ENCODE measurements around the gene SNRNP40. TPM values are rescaled to one million over a fixed set of nuclear protein-coding genes. Genes with fewer than 3 reads are reported as not detected.

SNRNP40 gene
- total RNA-seq, 3 donors from 2014 or later (not counting 1 experiment from before 2014, with no cell fraction given): 57.9 to 71.2 (median 60.3) TPM

DNA sequence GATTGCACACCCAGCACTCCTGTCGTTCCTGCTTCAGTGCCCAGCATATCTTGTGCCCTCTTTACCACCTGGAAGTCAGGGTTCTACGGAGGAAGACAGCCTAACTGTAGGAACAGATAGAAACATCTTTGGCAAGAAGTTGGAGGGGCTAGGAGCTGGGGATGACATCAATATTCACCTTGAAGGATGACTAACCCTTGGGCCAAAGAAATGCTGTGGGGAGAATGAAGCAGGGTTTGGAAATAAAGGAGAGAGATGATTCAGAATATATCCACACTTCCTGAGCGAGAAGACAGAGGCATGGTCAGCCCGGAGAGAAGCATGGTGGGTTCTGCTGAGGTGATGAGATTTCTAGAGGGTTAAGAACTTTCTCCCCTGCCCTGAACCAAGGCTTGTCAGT is 52.3 kb downstream of the SNRNP40 start:
- Mint-ChIP-seq H3K27me3 (ENCODE audit: low read depth in 2 of 2) (peaks cover 12 to 19% of the 10 kb centered on the region in 2 donors), H3K27ac (no peak overlapping the region)
- ATAC-seq: no peak

DNA sequence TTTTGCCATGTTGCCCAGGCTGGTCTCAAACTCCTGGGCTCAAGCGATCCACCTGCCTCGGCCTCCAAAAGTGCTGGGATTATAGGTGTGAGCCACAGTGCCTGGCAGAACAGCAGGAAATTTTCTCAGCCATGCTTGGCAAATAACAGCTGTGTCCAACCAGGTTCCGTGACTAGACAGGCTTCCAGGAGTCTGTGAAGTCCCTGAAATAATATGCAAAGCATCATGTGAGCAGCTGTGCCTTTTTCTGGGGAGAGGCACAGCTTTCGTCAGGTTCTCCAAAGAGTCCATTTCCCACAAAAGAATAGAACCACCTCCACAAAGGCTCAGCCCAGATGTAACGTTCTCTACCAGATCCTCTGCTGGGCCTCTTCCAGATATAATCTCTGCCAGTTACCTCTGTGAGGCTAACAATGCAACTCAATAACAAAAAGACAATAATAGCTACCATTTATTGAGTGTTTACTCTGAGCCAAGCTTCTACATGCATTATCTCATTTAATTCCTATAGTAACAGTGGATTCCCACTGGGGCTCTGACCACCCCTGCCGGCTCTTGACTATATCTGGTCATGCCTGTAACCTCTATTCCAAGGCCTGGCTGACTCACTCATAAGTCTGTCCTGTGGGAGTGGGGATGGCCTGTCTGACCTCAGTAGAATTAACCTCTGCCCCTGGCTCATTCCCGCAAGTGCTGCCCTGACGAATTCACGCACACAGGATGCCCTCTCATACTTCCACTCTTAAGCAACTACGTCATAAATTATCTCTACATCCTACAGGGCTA is 52.9 kb downstream of the SNRNP40 start:
- TF ChIP-seq CTCF (IDR thresholded peaks at IDR 0.05): no peak
- DNase-seq (no peak), ATAC-seq (no peak)
- H3K27ac Mint-ChIP-seq: no peak overlapping the region
- WGBS (ENCODE audit: insufficient coverage): 83% methylated on average over 10 of the region's 10 CpGs
- Histone ChIP-seq H3K27ac (ENCODE audit: low read length) (no peak overlapping the region), H3K9me3 (ENCODE audit: control insufficient read depth, insufficient read depth, low read length) (no peaks in the 10 kb centered on the region), H3K4me3 (ENCODE audit: low read length) (no peak overlapping the region), H3K4me1 (ENCODE audit: control insufficient read depth, insufficient read depth, low read length) (peaks cover 4% of the 10 kb centered on the region), H3K27me3 (ENCODE audit: control insufficient read depth, insufficient read depth, low read length) (peaks cover 12% of the 10 kb centered on the region), H3K36me3 (ENCODE audit: control insufficient read depth, insufficient read depth, low read length) (no peaks in the 10 kb centered on the region)
- no peak overlapping the region for H3K4me3 Mint-ChIP-seq
- peaks cover 17 to 24% of the 10 kb centered on the region in 2 donors for H3K27me3 Mint-ChIP-seq (ENCODE audit: low read depth in 2 of 2)
- no peaks in the 10 kb centered on the region for H3K9me3 Mint-ChIP-seq
- no peaks in the 10 kb centered on the region for H3K36me3 Mint-ChIP-seq
- H3K4me1 Mint-ChIP-seq: peaks cover 5% of the 10 kb centered on the region in 2 donors
- intact Hi-C loops (cut with micrococcal nuclease): no loop called here

More for the DNA sequence above, 52.3 kb downstream of the SNRNP40 start:
- Histone ChIP-seq H3K36me3 (ENCODE audit: control insufficient read depth, insufficient read depth, low read length) (no peaks in the 10 kb centered on the region), H3K27ac (ENCODE audit: low read length) (no peak overlapping the region), H3K27me3 (ENCODE audit: control insufficient read depth, insufficient read depth, low read length) (peaks cover 8% of the 10 kb centered on the region), H3K4me3 (ENCODE audit: low read length) (no peak overlapping the region), H3K4me1 (ENCODE audit: control insufficient read depth, insufficient read depth, low read length) (no peaks in the 10 kb centered on the region), H3K9me3 (ENCODE audit: control insufficient read depth, insufficient read depth, low read length) (no peaks in the 10 kb centered on the region)
- H3K4me1 Mint-ChIP-seq: no peaks in the 10 kb centered on the region
- 79% methylated on average over 4 of the region's 4 CpGs for WGBS (ENCODE audit: insufficient coverage)
- no peaks in the 10 kb centered on the region for H3K36me3 Mint-ChIP-seq
- intact Hi-C loops (cut with micrococcal nuclease): no loop called here
- H3K4me3 Mint-ChIP-seq: no peak overlapping the region
- no peak for TF ChIP-seq CTCF (IDR thresholded peaks at IDR 0.05)
- DNase-seq: no peak
- H3K9me3 Mint-ChIP-seq: no peaks in the 10 kb centered on the region

GRCh38 chr1:31241321-31241720 is 55.3 kb downstream of the SNRNP40 start:
- no peak for TF ChIP-seq CTCF (IDR thresholded peaks at IDR 0.05)
- H3K4me3 Mint-ChIP-seq: no peak overlapping the region

More at GRCh38 chr1:31241321-31241720, 55.3 kb downstream of the SNRNP40 start:
- intact Hi-C loops (cut with micrococcal nuclease): no loop called here
- no peak overlapping the region for H3K27ac Mint-ChIP-seq
- WGBS (ENCODE audit: insufficient coverage): 6% methylated on average over 4 of the region's 8 CpGs
- no peak for DNase-seq
- Histone ChIP-seq H3K4me1 (ENCODE audit: control insufficient read depth, insufficient read depth, low read length) (peaks cover 4% of the 10 kb centered on the region), H3K9me3 (ENCODE audit: control insufficient read depth, insufficient read depth, low read length) (no peaks in the 10 kb centered on the region), H3K4me3 (ENCODE audit: low read length) (no peak overlapping the region), H3K36me3 (ENCODE audit: control insufficient read depth, insufficient read depth, low read length) (no peaks in the 10 kb centered on the region), H3K27ac (ENCODE audit: low read length) (no peak overlapping the region), H3K27me3 (ENCODE audit: control insufficient read depth, insufficient read depth, low read length) (peaks cover 21% of the 10 kb centered on the region)
- H3K9me3 Mint-ChIP-seq: no peaks in the 10 kb centered on the region
- H3K36me3 Mint-ChIP-seq: no peaks in the 10 kb centered on the region
- H3K4me1 Mint-ChIP-seq: peaks cover 7% of the 10 kb centered on the region in 2 donors
- peaks cover 28 to 43% of the 10 kb centered on the region in 2 donors for H3K27me3 Mint-ChIP-seq (ENCODE audit: low read depth in 2 of 2)
- ATAC-seq: no peak
